Right atrium auricular region (tissue), 2 donors: ENCODE data around the gene CLPX. TPM values are rescaled to one million over a fixed set of nuclear protein-coding genes. Genes with fewer than 3 reads are reported as not detected.
"Not testable (repeated sequence)": the region's sequence is repeated elsewhere in the genome, so short reads cannot be mapped to it uniquely, and the experiment has no call there.

Experiments
- DNase-seq: peaks from one replicate; pipeline ENCODE4 v3.0.0-alpha.2; 2019; ENCODE audit warnings: low spot score
- H3K27ac ChIP-seq, 2 donors: fragments of 200-600 bp; sonication (generic); 1 replicate in 1 of 2; 2 replicates in 1 of 2; pipeline ENCODE4 v1.5.1; 2016 to 2019
- H3K27me3 ChIP-seq, 2 donors: fragments of 200-600 bp; sonication (generic); one replicate each; pipeline versions ENCODE4 v1.5.1 to v1.6.0; 2017 to 2019
- H3K36me3 ChIP-seq: fragments of 200-600 bp; sonication (generic); one replicate; pipeline ENCODE4 v1.5.1; 2016
- H3K4me1 ChIP-seq, 2 donors: fragments of 200-600 bp; sonication (generic); one replicate each; pipeline versions ENCODE4 v1.5.1 to v1.6.0; 2017 to 2019
- H3K4me3 ChIP-seq, 2 donors: fragments of 200-600 bp; sonication (generic); 1 replicate in 1 of 2; 2 replicates in 1 of 2; pipeline ENCODE4 v1.5.1; 2017 to 2019; ENCODE audit warnings: mild to moderate bottlenecking in 1 of 2, moderate library complexity in 1 of 2
- H3K9me3 ChIP-seq, 2 donors: fragments of 200-600 bp; sonication (generic); one replicate each; pipeline ENCODE4 v1.5.1; 2019
- total RNA-seq, 2 donors: library from RNA; depleted of rRNA; stranded (reverse); fragments of >200 nt; gene quantifications; one replicate each; pipeline ENCODE4 v1.1.0, GENCODE V29; 2016
- TF ChIP-seq, protein P1 (sequence below), 2 donors: fragments of 200-600 bp; sonication (generic); IDR thresholded peaks; one replicate each; pipeline ENCODE4 v1.5.1; 2019; ENCODE audit warnings: antibody characterized with exemption in 2 of 2

CLPX gene
- total RNA-seq, result 10 to 100 TPM; 28.8 to 39.5 TPM

DNA sequence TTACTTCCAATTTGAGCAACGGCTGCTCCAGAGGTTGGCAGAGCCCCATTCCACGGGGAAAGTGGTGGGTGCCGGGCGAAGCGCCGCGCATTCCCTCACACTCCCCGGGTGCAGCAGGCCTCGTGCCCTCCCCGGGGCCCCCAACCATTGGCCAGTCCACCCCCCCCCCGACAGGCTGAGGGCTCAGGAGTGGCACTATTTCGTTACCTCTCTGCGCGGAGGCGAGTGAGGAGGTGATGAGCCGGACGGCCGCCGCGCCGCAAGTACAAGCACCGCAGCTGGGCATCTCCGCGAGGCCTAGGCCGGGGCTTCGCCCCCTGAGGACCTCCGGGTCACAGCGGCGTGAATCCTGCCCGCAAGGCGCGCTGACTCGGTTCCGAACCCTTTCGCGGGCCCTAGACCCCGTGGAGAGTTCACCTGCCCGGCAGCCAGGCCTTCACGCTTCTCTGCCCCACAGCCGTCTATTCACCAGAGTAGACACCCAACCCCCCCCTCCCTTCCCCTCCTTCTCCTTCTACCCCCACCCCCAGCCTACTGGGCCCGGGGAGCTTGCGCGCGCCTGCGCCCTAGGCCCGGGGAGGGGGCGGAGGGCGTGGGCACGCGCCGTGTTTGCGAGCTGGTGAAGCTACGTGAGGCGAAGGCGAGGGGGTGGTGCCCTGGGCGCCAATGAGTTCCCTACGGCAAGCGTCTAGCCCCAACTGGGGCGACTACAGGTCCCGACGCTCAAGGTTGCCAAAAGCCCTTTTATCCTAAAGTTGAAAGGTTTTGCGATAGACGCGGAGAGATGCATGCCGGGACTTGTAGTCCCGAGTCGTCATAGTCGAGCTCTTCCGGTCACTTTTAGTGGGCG lies at the start of gene CLPX:
Gene CLPX (minus strand): TSS at position 475 of the 850 bp plus-strand sequence. CDS start 189 bp downstream, at position 286.
- TF ChIP-seq, protein P1, sequence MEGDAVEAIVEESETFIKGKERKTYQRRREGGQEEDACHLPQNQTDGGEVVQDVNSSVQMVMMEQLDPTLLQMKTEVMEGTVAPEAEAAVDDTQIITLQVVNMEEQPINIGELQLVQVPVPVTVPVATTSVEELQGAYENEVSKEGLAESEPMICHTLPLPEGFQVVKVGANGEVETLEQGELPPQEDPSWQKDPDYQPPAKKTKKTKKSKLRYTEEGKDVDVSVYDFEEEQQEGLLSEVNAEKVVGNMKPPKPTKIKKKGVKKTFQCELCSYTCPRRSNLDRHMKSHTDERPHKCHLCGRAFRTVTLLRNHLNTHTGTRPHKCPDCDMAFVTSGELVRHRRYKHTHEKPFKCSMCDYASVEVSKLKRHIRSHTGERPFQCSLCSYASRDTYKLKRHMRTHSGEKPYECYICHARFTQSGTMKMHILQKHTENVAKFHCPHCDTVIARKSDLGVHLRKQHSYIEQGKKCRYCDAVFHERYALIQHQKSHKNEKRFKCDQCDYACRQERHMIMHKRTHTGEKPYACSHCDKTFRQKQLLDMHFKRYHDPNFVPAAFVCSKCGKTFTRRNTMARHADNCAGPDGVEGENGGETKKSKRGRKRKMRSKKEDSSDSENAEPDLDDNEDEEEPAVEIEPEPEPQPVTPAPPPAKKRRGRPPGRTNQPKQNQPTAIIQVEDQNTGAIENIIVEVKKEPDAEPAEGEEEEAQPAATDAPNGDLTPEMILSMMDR (IDR thresholded peaks at IDR 0.05), result no peak
- H3K27me3 ChIP-seq, result no peaks in the 10 kb centered on the region
- peak; percentile 89 for DNase-seq
- H3K36me3 ChIP-seq, result no peaks in the 10 kb centered on the region
- peak within 1 kb of the TSS; percentile 93 to 99 for H3K27ac ChIP-seq
- H3K4me1 ChIP-seq, result peaks cover 0 to 37% of the 10 kb centered on the region in 2 donors
- H3K4me3 ChIP-seq, result peak within 1 kb of the TSS; percentile 87 to 97
- no peaks in the 10 kb centered on the region for H3K9me3 ChIP-seq

DNA sequence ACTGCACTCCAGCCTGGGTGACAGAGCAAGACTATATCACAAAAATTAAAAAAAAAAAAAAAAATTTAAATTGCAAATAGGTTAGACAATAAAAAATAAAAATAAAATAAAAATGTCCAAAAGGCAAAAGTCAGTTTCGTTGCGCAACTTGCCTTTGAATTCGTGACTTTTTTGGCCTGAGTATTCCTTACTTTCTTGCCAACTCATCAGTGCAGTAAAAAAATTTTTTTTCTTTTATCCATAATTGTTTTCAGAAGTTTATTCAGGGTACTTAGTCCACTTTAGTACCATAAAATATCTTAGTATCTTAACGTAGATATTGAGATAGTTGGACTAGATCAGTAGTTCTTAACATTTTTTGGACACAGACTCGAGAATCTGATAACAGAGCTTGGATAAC lies 48.6 kb upstream of the CLPX start:
- no peak overlapping the region for H3K27ac ChIP-seq
- H3K27me3 ChIP-seq, result no peaks in the 10 kb centered on the region
- H3K4me1 ChIP-seq, result no peaks in the 10 kb centered on the region
- DNase-seq, result no peak
- TF ChIP-seq, protein P1 (IDR thresholded peaks at IDR 0.05), result no peak
- H3K36me3 ChIP-seq, result no peaks in the 10 kb centered on the region
- no peaks in the 10 kb centered on the region for H3K9me3 ChIP-seq
- no peak overlapping the region for H3K4me3 ChIP-seq

DNA sequence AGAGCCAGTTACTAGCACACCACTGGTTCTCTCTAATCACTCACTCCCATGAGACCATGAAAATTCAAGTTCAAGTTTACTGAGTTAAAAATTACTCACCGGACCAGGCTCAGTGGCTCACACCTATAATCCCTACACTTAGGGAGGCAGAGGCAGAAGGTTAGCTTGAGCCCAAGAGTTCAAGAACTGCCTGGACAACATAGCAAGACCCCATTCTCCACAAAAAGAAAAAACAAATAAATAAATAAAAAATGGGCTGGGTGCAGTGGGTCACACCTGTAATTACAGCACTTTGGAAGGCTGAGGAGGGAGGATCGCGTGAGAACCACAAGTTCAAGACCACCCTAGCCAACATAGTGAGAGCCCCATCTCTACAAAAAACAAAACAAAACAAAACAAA lies 47.4 kb upstream of the CLPX start:
- Histone ChIP-seq H3K27ac (no peak overlapping the region), H3K4me3 (no peak overlapping the region), H3K27me3 (no peaks in the 10 kb centered on the region), H3K4me1 (no peaks in the 10 kb centered on the region), H3K36me3 (no peaks in the 10 kb centered on the region), H3K9me3 (no peaks in the 10 kb centered on the region)
- TF ChIP-seq, protein P1 (IDR thresholded peaks at IDR 0.05), result no peak
- no peak for DNase-seq

DNA sequence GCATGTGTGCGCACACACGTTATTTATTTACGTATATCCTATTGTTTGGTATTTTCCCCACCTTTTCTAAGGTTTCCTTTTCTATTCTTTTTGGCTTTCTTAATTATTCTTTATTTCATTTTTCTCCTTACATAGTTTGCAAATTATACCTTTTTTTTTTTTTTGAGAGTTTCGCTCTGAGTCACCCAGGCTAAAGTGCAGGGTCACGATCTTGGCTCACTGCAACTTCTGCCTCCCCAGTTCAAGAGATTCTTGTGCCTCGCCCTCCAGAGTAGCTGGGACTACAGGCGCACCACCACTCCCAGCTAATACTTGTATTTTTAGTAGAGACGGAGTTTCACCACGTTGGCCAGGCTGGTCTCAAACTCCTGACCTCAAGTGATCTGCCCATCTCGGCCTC lies 46.2 kb upstream of the CLPX start:
- TF ChIP-seq, protein P1 (IDR thresholded peaks at IDR 0.05), result no peak
- Histone ChIP-seq H3K27ac (no peak overlapping the region), H3K4me1 (no peaks in the 10 kb centered on the region), H3K27me3 (no peaks in the 10 kb centered on the region), H3K9me3 (no peaks in the 10 kb centered on the region), H3K36me3 (no peaks in the 10 kb centered on the region), H3K4me3 (no peak overlapping the region)
- no peak for DNase-seq

DNA sequence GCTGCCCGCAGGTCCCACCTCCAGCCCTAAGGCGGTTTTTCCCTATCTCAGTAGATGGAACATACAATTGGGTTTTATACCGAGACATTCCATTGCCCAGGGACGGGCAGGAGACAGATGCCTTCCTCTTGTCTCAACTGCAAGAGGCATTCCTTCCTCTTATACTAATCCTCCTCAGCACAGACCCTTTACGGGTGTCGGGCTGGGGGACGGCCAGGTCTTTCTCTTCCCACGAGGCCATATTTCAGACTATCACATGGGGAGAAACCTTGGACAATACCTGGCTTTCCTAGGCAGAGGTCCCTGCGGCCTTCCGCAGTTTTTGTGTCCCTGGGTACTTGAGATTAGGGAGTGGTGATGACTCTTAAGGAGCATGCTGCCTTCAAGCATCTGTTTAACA lies 41.8 kb upstream of the CLPX start:
- H3K36me3 ChIP-seq, H3K4me3 ChIP-seq, H3K27ac ChIP-seq, H3K9me3 ChIP-seq, H3K4me1 ChIP-seq, DNase-seq, H3K27me3 ChIP-seq: not testable (repeated sequence)

DNA sequence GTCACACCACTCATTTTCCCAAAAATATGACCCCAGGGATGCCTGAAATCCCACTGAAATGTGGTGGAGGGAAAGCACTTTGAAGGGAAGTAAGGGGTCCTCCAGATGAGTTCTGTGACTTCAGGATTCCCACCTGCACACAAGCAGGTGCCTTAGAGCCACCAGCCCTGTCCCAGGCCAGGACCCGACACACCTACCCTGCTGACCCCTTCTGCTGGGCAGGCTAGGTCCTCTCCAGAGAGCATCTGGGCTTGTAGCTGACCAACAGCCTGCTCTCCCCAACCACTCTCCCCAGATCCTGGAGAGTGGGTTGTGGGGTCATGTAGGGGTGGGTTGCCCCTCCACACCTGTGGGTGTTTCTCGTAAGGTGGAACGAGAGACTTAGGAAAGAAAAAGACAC lies 41.1 kb upstream of the CLPX start:
- H3K4me1 ChIP-seq, result no peaks in the 10 kb centered on the region
- TF ChIP-seq, protein P1 (IDR thresholded peaks at IDR 0.05), result no peak
- no peak overlapping the region for H3K4me3 ChIP-seq
- DNase-seq, result no peak
- H3K9me3 ChIP-seq, result no peaks in the 10 kb centered on the region
- no peaks in the 10 kb centered on the region for H3K27me3 ChIP-seq
- H3K36me3 ChIP-seq, result no peaks in the 10 kb centered on the region
- H3K27ac ChIP-seq, result no peak overlapping the region
